Measurements from ENCODE around the gene WNT10A.

WNT10A gene

GRCh38 chr2:218876562-218877219 is 4.0 kb upstream of the WNT10A start:
- in situ Hi-C loops (cut with MboI; ENCODE audit: low sequenced_read_pairs) = no loop called here

DNA sequence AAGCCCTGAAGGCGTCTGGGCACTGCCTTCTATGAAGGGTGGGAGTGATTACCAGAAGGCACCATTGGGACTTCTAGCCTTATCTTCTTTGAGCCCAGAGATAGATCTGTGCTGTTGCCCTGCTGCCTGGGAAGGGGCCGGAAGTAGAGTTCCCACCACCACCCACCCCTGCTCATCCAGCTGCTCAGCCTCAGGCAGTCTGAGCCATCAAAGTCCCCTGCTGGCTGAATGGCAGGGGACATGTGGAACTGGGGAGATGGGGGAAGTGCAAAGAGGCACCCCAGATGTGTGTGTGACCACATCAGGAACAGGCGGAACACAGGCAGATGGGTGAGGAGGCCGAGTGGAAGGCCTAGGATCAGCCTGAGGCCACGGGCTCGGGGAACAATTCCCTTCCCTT is 3.3 kb upstream of the WNT10A start:
- in situ Hi-C loops (cut with MboI; ENCODE audit: low sequenced_read_pairs) = no loop called here

DNA sequence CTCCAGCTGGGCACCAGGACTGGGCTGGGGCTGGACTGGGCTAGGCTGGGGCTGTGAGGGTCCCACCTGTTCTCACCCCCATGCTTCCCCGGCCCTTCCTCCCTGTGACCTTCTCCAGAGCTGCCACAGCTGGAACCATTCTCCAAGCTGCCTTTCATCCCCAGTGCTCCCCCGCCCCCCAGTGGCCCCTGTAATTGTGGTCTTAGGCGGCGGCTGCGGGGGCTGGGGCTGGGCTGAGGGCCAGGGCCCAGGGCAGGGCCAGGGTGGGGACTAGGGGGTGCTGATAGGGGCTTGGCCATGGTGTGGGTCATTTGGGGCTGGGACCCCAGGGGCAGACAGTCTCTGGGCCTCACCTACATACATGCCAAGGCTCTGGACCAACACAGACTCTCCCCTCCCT is 2.8 kb upstream of the WNT10A start:
- in situ Hi-C loops (cut with MboI; ENCODE audit: low sequenced_read_pairs) = no loop called here

GRCh38 chr2:218878486-218878885 is 2.2 kb upstream of the WNT10A start:
- in situ Hi-C loops (cut with MboI; ENCODE audit: low sequenced_read_pairs) = no loop called here

DNA sequence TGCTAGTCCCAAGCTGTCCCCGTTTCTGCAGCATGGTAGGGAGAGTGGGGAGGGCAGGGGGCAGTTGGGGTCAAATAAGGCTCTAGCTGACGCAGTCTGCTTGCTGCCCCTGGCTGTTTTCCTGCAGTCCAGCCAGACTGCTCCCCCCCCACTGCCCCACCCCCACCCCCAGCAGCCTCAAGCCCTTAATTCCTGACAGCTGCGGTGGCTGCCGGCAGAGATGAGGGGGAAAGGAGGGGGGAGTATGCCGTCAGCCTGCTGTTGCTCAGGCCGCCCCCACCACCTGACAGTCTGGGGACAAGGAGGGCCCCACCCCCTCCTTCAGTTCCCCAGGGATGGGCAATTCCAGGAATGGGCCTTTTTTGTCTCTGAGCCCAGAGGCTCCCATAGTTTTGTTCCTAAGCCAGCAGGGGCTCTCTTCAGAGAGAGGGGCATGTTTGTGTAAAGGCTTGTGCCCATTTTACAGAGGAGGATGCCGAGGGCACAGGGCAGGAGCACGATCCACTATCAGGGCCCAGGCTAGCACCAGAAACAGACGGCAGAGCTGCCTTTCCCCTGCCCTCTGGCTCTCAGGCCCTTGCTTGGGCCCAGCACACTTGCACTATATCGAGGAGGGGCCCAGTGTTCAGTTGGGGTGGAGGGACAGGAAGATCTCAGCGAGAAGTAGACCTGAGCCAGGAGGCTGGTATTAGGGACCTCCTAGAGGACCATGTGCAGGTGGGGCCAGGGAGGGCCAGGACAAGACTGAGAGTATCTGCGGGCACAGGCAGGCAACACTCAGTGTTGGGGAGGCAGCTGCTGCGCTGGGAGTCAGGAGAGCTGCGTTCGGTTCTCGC is 1.5 kb upstream of the WNT10A start:
- in situ Hi-C loops (cut with MboI; ENCODE audit: low sequenced_read_pairs) = no loop called here

- in situ Hi-C loops (cut with MboI; ENCODE audit: low sequenced_read_pairs) = no loop called here
Observed at GRCh38 chr2:218879776-218880101, 913 bp upstream of the WNT10A start.

GRCh38 chr2:218880859-218881594 is 375 bp downstream of the WNT10A start:
- in situ Hi-C loops (cut with MboI; ENCODE audit: low sequenced_read_pairs) = no loop called here

- in situ Hi-C loops (cut with MboI; ENCODE audit: low sequenced_read_pairs) = no loop called here
Observed at GRCh38 chr2:218881744-218882460, 1.2 kb downstream of the WNT10A start.

DNA sequence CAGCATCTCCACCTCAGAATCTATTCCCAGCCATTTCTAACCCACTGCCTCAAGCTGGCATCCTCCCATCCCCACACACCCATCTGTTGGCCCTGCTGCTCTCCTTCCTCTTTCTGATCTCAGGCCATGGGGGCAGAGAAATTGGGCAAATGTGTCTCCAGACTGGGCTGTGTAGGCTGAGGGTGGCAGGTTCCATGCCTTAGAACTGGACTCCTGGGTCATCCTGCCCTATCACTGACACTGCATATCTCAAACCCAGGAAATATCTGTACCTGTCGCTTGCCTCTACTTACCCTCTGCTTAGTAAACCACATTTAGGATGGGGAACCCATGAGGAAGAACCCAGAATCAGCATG is 1.8 kb downstream of the WNT10A start:
- in situ Hi-C loops (cut with MboI; ENCODE audit: low sequenced_read_pairs) = no loop called here

DNA sequence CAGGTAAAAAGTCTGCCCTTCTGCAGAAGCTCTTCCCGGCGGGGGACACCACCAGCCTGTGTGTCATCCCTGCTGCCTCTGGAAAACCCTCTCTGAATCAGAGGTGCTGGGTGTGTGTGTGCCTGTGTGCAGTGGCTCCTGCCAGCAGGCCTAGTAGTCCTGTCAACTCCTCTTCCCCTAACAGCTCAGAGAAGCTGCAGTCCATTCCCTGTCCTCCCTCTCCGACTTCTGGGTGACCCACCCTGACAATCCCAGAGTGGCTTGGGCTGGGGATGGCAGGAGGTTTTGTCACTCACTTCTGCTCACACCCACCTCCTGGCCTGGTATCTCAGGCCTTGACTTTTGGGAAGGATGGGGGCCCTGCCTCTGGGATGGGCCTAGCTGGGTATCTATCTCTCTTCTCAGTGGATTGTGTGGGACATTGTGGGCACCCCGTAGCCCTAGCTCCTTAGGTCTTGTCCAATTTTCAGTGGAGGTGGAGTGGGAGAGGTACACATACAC is 2.3 kb downstream of the WNT10A start:
- in situ Hi-C loops (cut with MboI; ENCODE audit: low sequenced_read_pairs) = no loop called here

DNA sequence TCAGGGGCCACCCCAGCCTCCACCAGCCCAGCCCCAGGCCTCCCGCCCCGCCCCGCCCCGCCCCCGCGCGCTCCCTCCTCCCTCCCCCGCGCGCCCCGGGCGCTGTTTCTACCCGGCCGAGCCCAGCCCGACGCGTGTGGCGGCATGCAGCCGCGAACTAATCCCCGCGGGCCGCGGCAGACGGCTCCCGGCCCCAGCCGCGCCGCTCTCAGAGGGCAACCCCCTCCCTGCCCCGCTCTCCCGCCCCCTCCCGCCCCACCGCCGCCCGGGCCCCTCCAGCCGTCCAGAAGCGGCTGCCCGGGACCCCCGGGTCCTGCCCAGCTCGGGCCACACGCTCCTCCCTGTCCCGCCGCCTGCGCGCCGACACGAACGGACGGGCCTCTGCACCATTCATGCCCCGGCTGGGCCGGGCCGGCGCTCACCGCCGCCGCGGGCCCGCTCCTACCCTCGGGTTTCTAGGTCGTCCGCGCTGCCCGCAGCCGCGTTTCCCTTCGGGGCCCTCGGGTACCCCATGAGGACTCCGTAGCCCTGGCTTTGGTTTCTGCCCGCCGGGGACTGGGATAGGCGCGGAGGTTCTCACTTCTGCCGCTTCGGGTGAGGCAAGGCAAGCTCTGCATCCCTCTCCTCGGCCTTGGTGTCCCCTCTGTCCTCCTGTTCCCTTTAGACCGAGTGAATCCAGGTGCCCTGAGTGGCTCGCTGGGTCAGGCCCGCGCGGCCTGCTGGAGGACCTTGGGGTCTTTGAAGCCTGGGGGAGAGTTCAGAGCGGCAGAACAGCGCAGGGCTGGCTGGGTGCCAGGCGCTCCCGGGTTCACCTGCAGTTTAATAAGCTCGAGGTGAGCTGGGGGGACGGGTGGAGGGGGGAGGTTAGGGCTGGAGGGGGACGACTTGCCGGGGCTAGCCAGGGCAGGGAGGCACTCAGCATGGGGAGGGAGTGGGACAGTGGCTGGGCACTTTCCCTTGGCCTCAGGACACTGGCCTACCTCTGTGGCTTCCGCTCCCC is 3.1 kb downstream of the WNT10A start:
- in situ Hi-C loops (cut with MboI; ENCODE audit: low sequenced_read_pairs) = no loop called here

- in situ Hi-C loops (cut with MboI; ENCODE audit: low sequenced_read_pairs) = no loop called here
Observed at GRCh38 chr2:218884519-218884918, 3.9 kb downstream of the WNT10A start.

GRCh38 chr2:218885981-218886947 is 5.6 kb downstream of the WNT10A start:
- in situ Hi-C loops (cut with MboI; ENCODE audit: low sequenced_read_pairs) = no loop called here

DNA sequence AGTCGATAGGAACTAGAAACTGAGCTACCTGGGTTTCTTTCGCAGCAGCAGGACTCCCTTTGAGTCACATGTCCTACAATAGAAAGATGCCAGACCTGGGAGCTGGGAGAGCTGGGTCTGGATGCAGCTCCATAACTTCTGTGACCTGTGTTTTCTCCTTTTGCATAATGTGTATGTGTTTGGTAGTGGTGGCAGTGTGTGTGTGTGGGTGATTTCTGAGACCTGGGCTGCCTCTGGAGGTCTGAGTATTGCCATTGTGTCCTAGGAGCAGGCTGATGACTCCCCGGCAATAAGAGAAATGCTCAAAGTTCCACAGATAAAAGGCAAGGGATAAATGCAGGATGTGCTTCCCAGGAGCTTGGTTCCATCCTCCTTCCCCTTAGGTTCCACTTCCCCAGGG is 6.4 kb downstream of the WNT10A start:
- in situ Hi-C loops (cut with MboI; ENCODE audit: low sequenced_read_pairs) = no loop called here

DNA sequence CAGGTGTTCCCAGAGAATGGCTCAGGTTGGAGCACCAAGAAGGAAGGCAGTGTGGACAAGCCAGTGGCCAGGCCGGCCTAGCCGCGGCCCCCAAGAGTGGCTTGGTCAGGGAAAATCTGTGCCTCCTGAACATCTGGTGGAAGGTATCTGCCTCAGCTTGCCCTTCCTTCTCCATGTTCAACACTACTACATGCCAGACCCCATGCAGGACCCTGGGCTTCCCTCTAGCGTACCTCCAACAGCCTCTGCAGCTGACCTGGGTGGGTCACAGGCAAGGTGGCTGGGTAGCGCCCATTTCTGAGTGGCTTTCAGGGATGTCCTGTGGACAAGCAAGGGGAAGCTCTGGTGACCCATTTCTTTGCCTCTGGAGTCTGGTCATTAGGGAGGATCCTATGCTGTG is 7.7 kb downstream of the WNT10A start:
- in situ Hi-C loops (cut with MboI; ENCODE audit: low sequenced_read_pairs) = no loop called here

GRCh38 chr2:218889937-218890336 is 9.3 kb downstream of the WNT10A start:
- in situ Hi-C loops (cut with MboI; ENCODE audit: low sequenced_read_pairs) = no loop called here

GRCh38 chr2:218890369-218890768 is 9.7 kb downstream of the WNT10A start:
- in situ Hi-C loops (cut with MboI; ENCODE audit: low sequenced_read_pairs) = no loop called here

- in situ Hi-C loops (cut with MboI; ENCODE audit: low sequenced_read_pairs) = no loop called here
Observed at GRCh38 chr2:218891275-218892135, 10.9 kb downstream of the WNT10A start.

Data from HL-60/S4 treated with phorbol 12-myristate 13-acetate at 8.2 ng/mL for 4 days and 3 days (cell line).